HEK293 (cell line): ENCODE data around the gene HOXB4.

ENCODE experiments used
- CTCF ChIA-PET: fragments of 350-600 bp; formaldehyde crosslinking; extraction: SDS; loops from one replicate; lab custom pipeline; 2021; ENCODE audit warnings: antibody characterized with exemption; lab: Yijun Ruan, JAX
- POLR2A ChIA-PET: fragments of 300-600 bp; formaldehyde crosslinking; extraction: SDS; loops from one replicate; lab custom pipeline; 2020; ENCODE audit warnings: antibody characterized with exemption, inconsistent platforms; lab: Yijun Ruan, JAX
- H3K27ac ChIP-seq: fragments of 200-500 bp; sonication (Bioruptor generic); 2 replicates; pipeline ENCODE4 v1.5.1; 2014; ENCODE audit warnings: low read depth, low read length, control low read depth, inconsistent platforms; ENCODE audit errors: extremely low read depth
- H3K36me3 ChIP-seq, 2 experiments: fragments of 200-500 bp in 1 of 2; sonication (Bioruptor generic) in 1 of 2; 1 replicate in 1 of 2; 2 replicates in 1 of 2; pipeline ENCODE4 v1.5.1; 2014 to 2017; ENCODE audit warnings: inconsistent platforms in 2 of 2, low read length in 2 of 2; ENCODE audit not compliant: control insufficient read depth in 2 of 2, insufficient read depth in 1 of 2
- H3K4me1 ChIP-seq: fragments of 200-500 bp; sonication (Bioruptor generic); 2 replicates; pipeline ENCODE4 v1.5.1; 2014; ENCODE audit warnings: mild to moderate bottlenecking, low read length, inconsistent platforms; ENCODE audit not compliant: control insufficient read depth, insufficient read depth
- H3K4me3 ChIP-seq: 2 replicates; pipeline ENCODE4 v1.5.1; 2011; ENCODE audit warnings: low read depth, mild to moderate bottlenecking, control low read depth, low read length, moderate library complexity
- H3K9me3 ChIP-seq: fragments of 200-500 bp; sonication (Bioruptor generic); 2 replicates; pipeline ENCODE4 v1.5.1; 2014; ENCODE audit warnings: low read depth, low read length, inconsistent platforms; ENCODE audit not compliant: control insufficient read depth, insufficient read depth
- GLIS2 ChIP-seq: fragments of 450-650 bp; formaldehyde crosslinking; IDR thresholded peaks from 2 replicates; pipeline ENCODE4 v1.5.1; 2016; ENCODE audit warnings: missing biosample characterization, missing genetic modification characterization
- INSM2 ChIP-seq: fragments of 450-650 bp; formaldehyde crosslinking; IDR thresholded peaks from 2 replicates; pipeline ENCODE4 v1.5.1; 2016; ENCODE audit warnings: missing biosample characterization, missing genetic modification characterization
- KLF16 ChIP-seq: fragments of 450-650 bp; formaldehyde crosslinking; IDR thresholded peaks from 2 replicates; pipeline ENCODE4 v1.5.1; 2017; ENCODE audit warnings: missing biosample characterization, missing genetic modification characterization
- MYNN ChIP-seq: fragments of 450-650 bp; formaldehyde crosslinking; IDR thresholded peaks from 2 replicates; pipeline ENCODE4 v1.5.1; 2016; ENCODE audit warnings: missing biosample characterization, missing genetic modification characterization, borderline replicate concordance
- REST ChIP-seq: fragments of 450-650 bp; formaldehyde crosslinking; IDR thresholded peaks from 2 replicates; pipeline ENCODE4 v1.5.1; 2016; ENCODE audit warnings: missing biosample characterization, missing genetic modification characterization
- TCF7L2 ChIP-seq: IDR thresholded peaks from 2 replicates; pipeline ENCODE4 v1.6.1; 2011; ENCODE audit warnings: low read depth, mild to moderate bottlenecking, inconsistent platforms, low read length, moderate library complexity, borderline replicate concordance
- ZBTB8A ChIP-seq: fragments of 450-650 bp; formaldehyde crosslinking; IDR thresholded peaks from 2 replicates; pipeline ENCODE4 v1.5.1; 2016; ENCODE audit warnings: missing biosample characterization, missing genetic modification characterization
- ZFHX2 ChIP-seq: fragments of 450-650 bp; formaldehyde crosslinking; conservative IDR thresholded peaks from 2 replicates; pipeline ENCODE4 v1.5.1; 2016; ENCODE audit warnings: missing biosample characterization, missing genetic modification characterization
- ZFP41 ChIP-seq: fragments of 450-650 bp; formaldehyde crosslinking; IDR thresholded peaks from 2 replicates; pipeline ENCODE4 v1.5.1; 2016; ENCODE audit warnings: missing biosample characterization, missing genetic modification characterization, borderline replicate concordance
- ZNF121 ChIP-seq: fragments of 450-650 bp; formaldehyde crosslinking; IDR thresholded peaks from 2 replicates; pipeline ENCODE4 v1.5.1; 2016; ENCODE audit warnings: missing biosample characterization, missing genetic modification characterization
- ZNF146 ChIP-seq: fragments of 450-650 bp; formaldehyde crosslinking; IDR thresholded peaks from 2 replicates; pipeline ENCODE4 v1.5.1; 2016; ENCODE audit warnings: missing biosample characterization, missing genetic modification characterization
- ZNF18 ChIP-seq: fragments of 450-650 bp; formaldehyde crosslinking; IDR thresholded peaks from 2 replicates; pipeline ENCODE4 v1.5.1; 2016; ENCODE audit warnings: missing biosample characterization, missing genetic modification characterization
- ZNF184 ChIP-seq: fragments of 450-650 bp; IDR thresholded peaks from 2 replicates; pipeline ENCODE4 v1.5.1; 2018; ENCODE audit warnings: missing biosample characterization, mild to moderate bottlenecking, missing genetic modification characterization
- ZNF221 ChIP-seq: fragments of 450-650 bp; formaldehyde crosslinking; IDR thresholded peaks from 2 replicates; pipeline ENCODE4 v1.5.1; 2017; ENCODE audit warnings: missing biosample characterization, missing genetic modification characterization, borderline replicate concordance
- ZNF302 ChIP-seq: fragments of 450-650 bp; formaldehyde crosslinking; IDR thresholded peaks from 2 replicates; pipeline ENCODE4 v1.5.1; 2016; ENCODE audit warnings: missing biosample characterization, missing genetic modification characterization, low read depth
- ZNF341 ChIP-seq: fragments of 450-650 bp; formaldehyde crosslinking; IDR thresholded peaks from 2 replicates; pipeline ENCODE4; 2016; ENCODE audit warnings: low read depth, missing biosample characterization, missing genetic modification characterization
- ZNF391 ChIP-seq: fragments of 450-650 bp; formaldehyde crosslinking; IDR thresholded peaks from 2 replicates; pipeline ENCODE4 v1.5.1; 2016; ENCODE audit warnings: low read depth, missing biosample characterization, missing genetic modification characterization, borderline replicate concordance
- ZNF416 ChIP-seq: fragments of 450-650 bp; formaldehyde crosslinking; IDR thresholded peaks from 2 replicates; pipeline ENCODE4 v1.5.1; 2016; ENCODE audit warnings: missing biosample characterization, missing genetic modification characterization
- ZNF521 ChIP-seq: fragments of 450-650 bp; formaldehyde crosslinking; IDR thresholded peaks from 2 replicates; pipeline ENCODE4 v1.5.1; 2017; ENCODE audit warnings: missing biosample characterization, mild to moderate bottlenecking, missing genetic modification characterization
- ZNF544 ChIP-seq: fragments of 450-650 bp; formaldehyde crosslinking; IDR thresholded peaks from 2 replicates; pipeline ENCODE4 v1.5.0; 2017; ENCODE audit warnings: missing biosample characterization, missing genetic modification characterization
- ZNF549 ChIP-seq: fragments of 450-650 bp; IDR thresholded peaks from 2 replicates; pipeline ENCODE4 v1.5.1; 2018; ENCODE audit warnings: missing biosample characterization, missing genetic modification characterization, mild to moderate bottlenecking, inconsistent platforms, moderate library complexity
- ZNF600 ChIP-seq: fragments of 450-650 bp; formaldehyde crosslinking; IDR thresholded peaks from 2 replicates; pipeline ENCODE4 v1.5.1; 2016; ENCODE audit warnings: missing biosample characterization, missing genetic modification characterization
- ZNF654 ChIP-seq: fragments of 450-650 bp; formaldehyde crosslinking; IDR thresholded peaks from 2 replicates; pipeline ENCODE4 v1.5.1; 2016; ENCODE audit warnings: low read depth, missing biosample characterization, missing genetic modification characterization
- ZNF658 ChIP-seq: fragments of 450-650 bp; formaldehyde crosslinking; IDR thresholded peaks from 2 replicates; pipeline ENCODE4; 2016; ENCODE audit warnings: missing biosample characterization, missing genetic modification characterization
- ZNF660 ChIP-seq: fragments of 450-650 bp; IDR thresholded peaks from 2 replicates; pipeline ENCODE4 v1.5.1; 2018; ENCODE audit warnings: missing biosample characterization, mild to moderate bottlenecking, missing genetic modification characterization
- ZNF776 ChIP-seq: fragments of 450-650 bp; formaldehyde crosslinking; IDR thresholded peaks from 2 replicates; pipeline ENCODE4 v1.5.0; 2017; ENCODE audit warnings: missing biosample characterization, missing genetic modification characterization, borderline replicate concordance
- ZNF791 ChIP-seq: fragments of 450-650 bp; formaldehyde crosslinking; IDR thresholded peaks from 2 replicates; pipeline ENCODE4 v1.5.1; 2016; ENCODE audit warnings: missing biosample characterization, missing genetic modification characterization
- ZNF792 ChIP-seq: fragments of 450-650 bp; formaldehyde crosslinking; IDR thresholded peaks from 2 replicates; pipeline ENCODE4 v1.5.1; 2016; ENCODE audit warnings: missing biosample characterization, missing genetic modification characterization
- TF ChIP-seq, protein P1 (sequence below): IDR thresholded peaks from 2 replicates; pipeline ENCODE4 v1.6.1; 2011; ENCODE audit warnings: mild to moderate bottlenecking, low read depth, low read length, borderline replicate concordance

The HOXB4 gene

DNA sequence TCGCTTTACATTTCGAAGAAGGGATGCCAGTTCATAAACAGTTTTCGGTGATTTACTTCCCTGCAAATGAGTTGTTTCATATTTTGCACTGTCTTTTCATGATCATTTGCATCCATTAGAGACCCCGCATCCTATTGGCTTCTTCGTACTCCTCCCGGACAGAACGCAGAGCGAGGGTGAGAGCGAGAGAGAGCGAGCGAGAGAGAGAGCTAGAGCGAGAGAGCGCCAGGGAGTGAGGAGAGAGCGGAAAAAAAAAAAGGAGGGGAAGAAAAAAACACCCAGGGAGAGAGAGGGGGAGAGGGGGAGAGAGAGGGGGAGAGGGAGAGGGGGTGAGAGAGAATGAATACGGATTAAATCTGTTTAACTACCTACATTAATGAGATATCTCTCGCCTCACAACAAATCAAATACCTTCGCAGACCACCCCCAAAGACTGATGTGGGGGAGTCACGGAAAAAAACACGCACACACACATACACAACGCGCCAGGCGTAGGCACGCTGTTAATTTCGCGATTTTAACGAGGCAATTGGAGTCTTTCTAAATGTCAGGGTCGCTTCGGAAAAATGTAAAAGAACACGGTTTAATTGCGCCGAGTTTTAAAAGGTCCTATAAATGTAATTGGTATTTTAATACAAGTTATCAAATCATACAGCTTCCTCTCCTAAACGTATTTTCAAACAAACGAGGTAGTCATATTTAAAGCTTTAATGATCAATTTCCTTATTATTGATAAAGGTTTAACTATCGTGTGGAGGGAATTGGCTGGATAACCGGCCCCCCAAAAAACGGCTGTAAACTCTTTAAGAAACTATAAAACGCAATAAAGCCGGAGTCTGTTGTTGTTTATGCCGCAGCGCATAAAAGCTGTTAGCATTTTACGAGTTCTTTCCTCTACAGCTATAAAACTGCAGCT lies 37.2 kb upstream of the HOXB4 start, which contains the start of gene HOXB8:
Gene HOXB8 (minus strand): TSS at position 246 of the 916 bp plus-strand sequence. CDS start 588 bp downstream, outside the sequence.
- CTCF ChIA-PET: interaction anchor here (0.6 to 5.7 kb wide), 9 partner anchors 21 to 461 kb away, joined by 3 to 86 read pairs (median 3); no protein-coding TSS in a partner anchor
- H3K4me1 ChIP-seq: peaks cover 38% of the 10 kb centered on the region
- H3K27ac ChIP-seq: peak within 1 kb of the TSS; percentile 72
- H3K4me3 ChIP-seq: peak within 1 kb of the TSS; percentile 35
- H3K9me3 ChIP-seq: no peaks in the 10 kb centered on the region
- POLR2A ChIA-PET: no interaction called here
- no peaks in the 10 kb centered on the region for H3K36me3 ChIP-seq
- no peak for TF ChIP-seq ZNF121 (tag by site-specific recombination)
- TF ChIP-seq ZFHX2 (tag by site-specific recombination): peak; percentile 86
- TF ChIP-seq ZNF221 (tag by site-specific recombination): no peak
- 0 out of 2 replicates have a peak, but pooled peaks have one; percentile 9 for TF ChIP-seq ZNF146 (tag by site-specific recombination)
- no peak for TF ChIP-seq ZNF416 (tag by site-specific recombination)
- no peak for TF ChIP-seq GLIS2 (tag by site-specific recombination)
- no peak for TF ChIP-seq ZNF791 (tag by site-specific recombination)
- no peak for TF ChIP-seq ZFP41
- no peak for TF ChIP-seq MYNN (tag by site-specific recombination)
- TF ChIP-seq ZNF391 (tag by site-specific recombination): no peak; the same call in 1 of the 2 replicates
- TF ChIP-seq KLF16: 0 out of 2 replicates have a peak, but pooled peaks have one; percentile 3
- TF ChIP-seq ZNF544 (tag by site-specific recombination): no peak
- no peak for TF ChIP-seq ZNF184 (tag by site-specific recombination)
- no peak for TF ChIP-seq ZNF521 (tag by site-specific recombination)
- TF ChIP-seq, protein P1, sequence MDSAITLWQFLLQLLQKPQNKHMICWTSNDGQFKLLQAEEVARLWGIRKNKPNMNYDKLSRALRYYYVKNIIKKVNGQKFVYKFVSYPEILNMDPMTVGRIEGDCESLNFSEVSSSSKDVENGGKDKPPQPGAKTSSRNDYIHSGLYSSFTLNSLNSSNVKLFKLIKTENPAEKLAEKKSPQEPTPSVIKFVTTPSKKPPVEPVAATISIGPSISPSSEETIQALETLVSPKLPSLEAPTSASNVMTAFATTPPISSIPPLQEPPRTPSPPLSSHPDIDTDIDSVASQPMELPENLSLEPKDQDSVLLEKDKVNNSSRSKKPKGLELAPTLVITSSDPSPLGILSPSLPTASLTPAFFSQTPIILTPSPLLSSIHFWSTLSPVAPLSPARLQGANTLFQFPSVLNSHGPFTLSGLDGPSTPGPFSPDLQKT: no peak
- TF ChIP-seq INSM2 (tag by site-specific recombination): no peak
- TF ChIP-seq ZNF654 (tag by site-specific recombination): no peak
- TF ChIP-seq ZNF776 (tag by site-specific recombination): no peak
- TF ChIP-seq ZNF302 (tag by site-specific recombination): no peak
- peak; percentile 46 for TF ChIP-seq ZBTB8A (tag by site-specific recombination)
- peak; percentile 45 for TF ChIP-seq ZNF18 (tag by site-specific recombination)
- TF ChIP-seq REST (tag by site-specific recombination): no peak
- TF ChIP-seq ZNF792 (tag by site-specific recombination): no peak
- no peak for TF ChIP-seq ZNF658 (tag by site-specific recombination)
- TF ChIP-seq ZNF660: peak; percentile 53
- TF ChIP-seq ZNF600 (tag by site-specific recombination): no peak
- peak; percentile 75 for TF ChIP-seq TCF7L2
- TF ChIP-seq ZNF341: 0 out of 2 replicates have a peak, but pooled peaks have one; percentile 22
- no peak for TF ChIP-seq ZNF549
